Spleen (tissue), 7 donors: ENCODE data around the gene PPP1R15B.

Experiments used
- CTCF ChIP-seq, 11 experiments: fragments of 200-600 bp in 7 of 11; fragments of 450-650 bp in 4 of 11; sonication (generic) in 4 of 11; IDR thresholded peaks in 8 of 11; conservative IDR thresholded peaks in 3 of 11; 1 replicate in 7 of 11; 2 replicates in 4 of 11; pipeline versions ENCODE4 v1.4.0 to v1.8.0; 2016 to 2021; ENCODE audit warnings: antibody characterized with exemption in 11 of 11, inconsistent platforms in 4 of 11, mild to moderate bottlenecking in 1 of 11
- POLR2A ChIP-seq, 3 donors: fragments of 450-650 bp; IDR thresholded peaks; one replicate each; pipeline ENCODE4 v1.5.1; 2017; ENCODE audit warnings: antibody characterized with exemption in 3 of 3, mild to moderate bottlenecking in 1 of 3
- POLR2AphosphoS5 ChIP-seq, 3 donors: sonication (generic); formaldehyde crosslinking; IDR thresholded peaks; one replicate each; pipeline ENCODE4 v1.5.1; 2017; ENCODE audit warnings: antibody characterized with exemption in 3 of 3
- donor health status: DM: no; HTN: no; CAD: no; lungs with moderate emphysema.
- donor health status: DM: no; HTN: no; CAD: no.
- donor health status: DM: no; HTN: no; CAD: no.

- TF ChIP-seq CTCF (IDR thresholded peaks at IDR 0.05 in 8 of 11, conservative IDR thresholded peaks at IDR 0.05 in 3 of 11) (no peak), POLR2A (IDR thresholded peaks at IDR 0.05) (no peak), POLR2AphosphoS5 (IDR thresholded peaks at IDR 0.05) (no peak)
These were observed 42.9 kb upstream of the PPP1R15B start for GRCh38 chr1:204454476-204454875.
